OCI-LY1 (cell line): ENCODE data around the gene ULK4.

Experiments used
- EZH2 ChIP-seq: fragments of 200-600 bp; sonication (generic), shearing (Covaris generic); IDR thresholded peaks from 2 replicates; pipeline ENCODE4 v1.8.0; 2017; ENCODE audit warnings: borderline replicate concordance, mixed run types, mild to moderate bottlenecking, antibody characterized with exemption, low read length, moderate library complexity, mixed read lengths
- TF ChIP-seq, protein P1 (sequence below): fragments of 200-600 bp; sonication (generic), shearing (Covaris generic); IDR thresholded peaks from 2 replicates; pipeline ENCODE4 v1.5.1; 2017; ENCODE audit warnings: mild to moderate bottlenecking, antibody characterized with exemption, low read length, moderate library complexity, mixed read lengths

DNA sequence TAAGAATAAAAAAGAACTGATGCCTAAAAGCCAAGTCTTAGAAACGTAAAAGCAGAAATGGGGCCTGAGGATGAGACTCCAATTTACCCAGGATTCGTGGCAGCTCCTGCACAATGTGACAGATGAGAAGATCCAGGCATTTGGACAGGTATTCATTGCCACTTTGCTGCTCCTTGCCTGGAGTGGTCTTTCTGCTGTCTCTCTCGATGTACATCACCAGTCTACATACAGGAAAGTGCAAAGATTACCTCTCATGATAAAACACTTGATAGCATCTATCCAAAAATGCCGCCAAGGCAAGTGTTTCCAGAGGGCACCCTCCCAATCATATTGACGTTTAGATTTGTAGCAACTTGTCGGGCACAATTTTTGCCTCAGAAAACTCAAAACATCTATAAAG, 244.3 kb downstream of the ULK4 start:
- TF ChIP-seq, protein P1, sequence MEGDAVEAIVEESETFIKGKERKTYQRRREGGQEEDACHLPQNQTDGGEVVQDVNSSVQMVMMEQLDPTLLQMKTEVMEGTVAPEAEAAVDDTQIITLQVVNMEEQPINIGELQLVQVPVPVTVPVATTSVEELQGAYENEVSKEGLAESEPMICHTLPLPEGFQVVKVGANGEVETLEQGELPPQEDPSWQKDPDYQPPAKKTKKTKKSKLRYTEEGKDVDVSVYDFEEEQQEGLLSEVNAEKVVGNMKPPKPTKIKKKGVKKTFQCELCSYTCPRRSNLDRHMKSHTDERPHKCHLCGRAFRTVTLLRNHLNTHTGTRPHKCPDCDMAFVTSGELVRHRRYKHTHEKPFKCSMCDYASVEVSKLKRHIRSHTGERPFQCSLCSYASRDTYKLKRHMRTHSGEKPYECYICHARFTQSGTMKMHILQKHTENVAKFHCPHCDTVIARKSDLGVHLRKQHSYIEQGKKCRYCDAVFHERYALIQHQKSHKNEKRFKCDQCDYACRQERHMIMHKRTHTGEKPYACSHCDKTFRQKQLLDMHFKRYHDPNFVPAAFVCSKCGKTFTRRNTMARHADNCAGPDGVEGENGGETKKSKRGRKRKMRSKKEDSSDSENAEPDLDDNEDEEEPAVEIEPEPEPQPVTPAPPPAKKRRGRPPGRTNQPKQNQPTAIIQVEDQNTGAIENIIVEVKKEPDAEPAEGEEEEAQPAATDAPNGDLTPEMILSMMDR = no peak
- no peak for TF ChIP-seq EZH2
